ENCODE measurements around the gene SKI.

DNA sequence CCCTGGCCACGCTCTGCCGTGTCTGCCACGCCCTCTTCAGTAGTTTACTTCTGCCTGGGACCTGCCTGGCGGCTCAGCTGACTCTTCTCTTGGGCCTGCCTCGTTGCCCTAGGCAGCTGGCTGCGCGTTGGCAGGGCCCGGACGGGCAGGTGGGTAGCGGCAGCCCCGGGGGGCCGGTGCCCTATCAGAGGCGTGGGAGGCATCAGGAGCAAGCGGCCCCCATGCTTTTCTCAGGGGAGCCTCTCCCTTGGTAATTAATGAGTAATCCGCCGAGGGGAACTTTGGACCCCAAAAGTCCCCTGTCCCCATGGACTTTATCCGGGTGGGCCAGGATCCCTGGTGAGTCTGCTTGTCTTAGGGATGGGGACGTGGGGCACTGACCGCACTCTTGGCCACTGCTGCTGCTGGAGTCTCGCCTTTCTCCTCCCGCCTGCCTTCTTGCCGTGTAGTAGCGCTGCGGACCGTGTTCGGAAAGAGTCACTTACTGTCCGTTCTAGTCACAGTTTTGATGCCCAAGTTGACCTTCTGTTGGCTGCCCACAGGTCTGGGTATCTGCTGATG, 22.7 kb downstream of the SKI start:
- TF ChIP-seq, protein P1, sequence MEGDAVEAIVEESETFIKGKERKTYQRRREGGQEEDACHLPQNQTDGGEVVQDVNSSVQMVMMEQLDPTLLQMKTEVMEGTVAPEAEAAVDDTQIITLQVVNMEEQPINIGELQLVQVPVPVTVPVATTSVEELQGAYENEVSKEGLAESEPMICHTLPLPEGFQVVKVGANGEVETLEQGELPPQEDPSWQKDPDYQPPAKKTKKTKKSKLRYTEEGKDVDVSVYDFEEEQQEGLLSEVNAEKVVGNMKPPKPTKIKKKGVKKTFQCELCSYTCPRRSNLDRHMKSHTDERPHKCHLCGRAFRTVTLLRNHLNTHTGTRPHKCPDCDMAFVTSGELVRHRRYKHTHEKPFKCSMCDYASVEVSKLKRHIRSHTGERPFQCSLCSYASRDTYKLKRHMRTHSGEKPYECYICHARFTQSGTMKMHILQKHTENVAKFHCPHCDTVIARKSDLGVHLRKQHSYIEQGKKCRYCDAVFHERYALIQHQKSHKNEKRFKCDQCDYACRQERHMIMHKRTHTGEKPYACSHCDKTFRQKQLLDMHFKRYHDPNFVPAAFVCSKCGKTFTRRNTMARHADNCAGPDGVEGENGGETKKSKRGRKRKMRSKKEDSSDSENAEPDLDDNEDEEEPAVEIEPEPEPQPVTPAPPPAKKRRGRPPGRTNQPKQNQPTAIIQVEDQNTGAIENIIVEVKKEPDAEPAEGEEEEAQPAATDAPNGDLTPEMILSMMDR (IDR thresholded peaks at IDR 0.05; ENCODE audit: low read length), result no peak
- no peak for TF ChIP-seq EZH2 (IDR thresholded peaks at IDR 0.05; ENCODE audit: borderline replicate concordance, low read length)

Measured in OCI-LY1 (cell line).